Hepatocyte (in vitro differentiated cells): ENCODE data around the gene AVPI1.

Experiments
- CTCF ChIP-seq: fragments of 200-600 bp; sonication (generic); IDR thresholded peaks from 2 replicates; pipeline ENCODE4 v1.5.1; 2016; ENCODE audit warnings: antibody characterized with exemption, mild to moderate bottlenecking; ENCODE audit not compliant: poor library complexity
- EZH2phosphoT487 ChIP-seq: fragments of 200-600 bp; sonication (generic); IDR thresholded peaks from one replicate; pipeline ENCODE4 v1.6.1; 2018; ENCODE audit warnings: antibody characterized with exemption, mild to moderate bottlenecking, low read depth, moderate library complexity; ENCODE audit not compliant: unreplicated experiment, severe bottlenecking

- no peak for TF ChIP-seq CTCF
- TF ChIP-seq EZH2phosphoT487: no peak
Measured at GRCh38 chr10:97648562-97649404, 38.3 kb downstream of the AVPI1 start.
